Activated CD8-positive, alpha-beta memory T cell treated with anti-CD3 and anti-CD28 coated beads, Interleukin-2, amount 50 U/mL, for 24 hours (primary cell): ENCODE results near the gene RBM19.

Source experiments
- DNase-seq: peaks from one replicate; pipeline ENCODE4 v3.0.0-alpha.2; 2020; ENCODE audit errors: extremely low read depth

Gene RBM19

GRCh38 chr12:113880988-113881962 is 84.8 kb downstream of the RBM19 start:
- no peak for DNase-seq

- no peak for DNase-seq
Observed at GRCh38 chr12:113880326-113880725, 85.8 kb downstream of the RBM19 start.

GRCh38 chr12:113879658-113880057 is 86.5 kb downstream of the RBM19 start:
- no peak for DNase-seq

GRCh38 chr12:113877607-113878006 is 88.5 kb downstream of the RBM19 start:
- DNase-seq: no peak

- no peak for DNase-seq
Observed at GRCh38 chr12:113876160-113876559, 90.0 kb downstream of the RBM19 start.

GRCh38 chr12:113875691-113876090 is 90.4 kb downstream of the RBM19 start:
- no peak for DNase-seq

- DNase-seq: no peak
Observed at GRCh38 chr12:113874999-113875561, 91.0 kb downstream of the RBM19 start.

- no peak for DNase-seq
Observed at GRCh38 chr12:113874326-113874725, 91.8 kb downstream of the RBM19 start.

- no peak for DNase-seq
Observed at GRCh38 chr12:113873740-113874139, 92.4 kb downstream of the RBM19 start.

GRCh38 chr12:113870890-113871289 is 95.2 kb downstream of the RBM19 start:
- DNase-seq: no peak

- DNase-seq: no peak
Observed at GRCh38 chr12:113870035-113870434, 96.1 kb downstream of the RBM19 start.

- no peak for DNase-seq
Observed at GRCh38 chr12:113868365-113868764, 97.8 kb downstream of the RBM19 start.

GRCh38 chr12:113867258-113867657 is 98.9 kb downstream of the RBM19 start:
- no peak for DNase-seq

- no peak for DNase-seq
Observed at GRCh38 chr12:113866496-113866895, 99.6 kb downstream of the RBM19 start.

GRCh38 chr12:113863455-113863845 is 102.7 kb downstream of the RBM19 start:
- DNase-seq: no peak

GRCh38 chr12:113862590-113863454 is 103.3 kb downstream of the RBM19 start:
- no peak for DNase-seq

- DNase-seq: no peak
Observed at GRCh38 chr12:113861708-113862312, 104.3 kb downstream of the RBM19 start.

- DNase-seq: no peak
Observed at GRCh38 chr12:113860950-113861349, 105.2 kb downstream of the RBM19 start.

GRCh38 chr12:113860059-113860820 is 105.9 kb downstream of the RBM19 start:
- DNase-seq: no peak

GRCh38 chr12:113858841-113859386 is 107.2 kb downstream of the RBM19 start:
- no peak for DNase-seq

GRCh38 chr12:113857371-113857770 is 108.8 kb downstream of the RBM19 start:
- DNase-seq: no peak
